GM19467 (cell line): ENCODE data around the gene SRPX.

ENCODE experiments used
- ATAC-seq: cut with Tn5 transposase; IDR thresholded peaks from one replicate; pipeline ENCODE4 v1.9.1; 2021; ENCODE audit warnings: mild to moderate bottlenecking, moderate library complexity; ENCODE audit not compliant: unreplicated experiment

SRPX gene

GRCh38 chrX:38142610-38143009 lies 78.1 kb downstream of the SRPX start:
- ATAC-seq: no peak

GRCh38 chrX:38138900-38139299 lies 81.8 kb downstream of the SRPX start:
- no peak for ATAC-seq

- ATAC-seq: no peak
Observed at GRCh38 chrX:38138157-38138891, 82.3 kb downstream of the SRPX start.

- ATAC-seq: no peak
Observed at GRCh38 chrX:38129366-38129765, 91.3 kb downstream of the SRPX start.

GRCh38 chrX:38127961-38128360 lies 92.7 kb downstream of the SRPX start:
- ATAC-seq: no peak

- no peak for ATAC-seq
Observed at GRCh38 chrX:38126179-38126578, 94.5 kb downstream of the SRPX start.

- no peak for ATAC-seq
Observed at GRCh38 chrX:38124000-38124399, 96.7 kb downstream of the SRPX start.

- ATAC-seq: no peak
Observed at GRCh38 chrX:38117485-38117884, 103.2 kb downstream of the SRPX start.

GRCh38 chrX:38116706-38117105 lies 104.0 kb downstream of the SRPX start:
- no peak for ATAC-seq

- ATAC-seq: peak; percentile 83
Observed at GRCh38 chrX:38112566-38112965, 108.1 kb downstream of the SRPX start.

- ATAC-seq: no peak
Observed at GRCh38 chrX:38111196-38111595, 109.5 kb downstream of the SRPX start.

- ATAC-seq: no peak
Observed at GRCh38 chrX:38110231-38110630, 110.4 kb downstream of the SRPX start.

GRCh38 chrX:38109042-38109898 lies 111.4 kb downstream of the SRPX start:
- no peak for ATAC-seq

GRCh38 chrX:38108364-38108763 lies 112.3 kb downstream of the SRPX start:
- ATAC-seq: no peak

- ATAC-seq: no peak
Observed at GRCh38 chrX:38106991-38107655, 113.5 kb downstream of the SRPX start.

GRCh38 chrX:38105216-38105725 lies 115.4 kb downstream of the SRPX start:
- no peak for ATAC-seq

GRCh38 chrX:38103857-38104812 lies 116.5 kb downstream of the SRPX start:
- peak; percentile 79 for ATAC-seq

- ATAC-seq: no peak
Observed at GRCh38 chrX:38102875-38103274, 117.8 kb downstream of the SRPX start.

- no peak for ATAC-seq
Observed at GRCh38 chrX:38102240-38102639, 118.4 kb downstream of the SRPX start.

- ATAC-seq: no peak
Observed at GRCh38 chrX:38099688-38100087, 121.0 kb downstream of the SRPX start.
